ENCODE measurements around the gene BSDC1.

Gene BSDC1

DNA sequence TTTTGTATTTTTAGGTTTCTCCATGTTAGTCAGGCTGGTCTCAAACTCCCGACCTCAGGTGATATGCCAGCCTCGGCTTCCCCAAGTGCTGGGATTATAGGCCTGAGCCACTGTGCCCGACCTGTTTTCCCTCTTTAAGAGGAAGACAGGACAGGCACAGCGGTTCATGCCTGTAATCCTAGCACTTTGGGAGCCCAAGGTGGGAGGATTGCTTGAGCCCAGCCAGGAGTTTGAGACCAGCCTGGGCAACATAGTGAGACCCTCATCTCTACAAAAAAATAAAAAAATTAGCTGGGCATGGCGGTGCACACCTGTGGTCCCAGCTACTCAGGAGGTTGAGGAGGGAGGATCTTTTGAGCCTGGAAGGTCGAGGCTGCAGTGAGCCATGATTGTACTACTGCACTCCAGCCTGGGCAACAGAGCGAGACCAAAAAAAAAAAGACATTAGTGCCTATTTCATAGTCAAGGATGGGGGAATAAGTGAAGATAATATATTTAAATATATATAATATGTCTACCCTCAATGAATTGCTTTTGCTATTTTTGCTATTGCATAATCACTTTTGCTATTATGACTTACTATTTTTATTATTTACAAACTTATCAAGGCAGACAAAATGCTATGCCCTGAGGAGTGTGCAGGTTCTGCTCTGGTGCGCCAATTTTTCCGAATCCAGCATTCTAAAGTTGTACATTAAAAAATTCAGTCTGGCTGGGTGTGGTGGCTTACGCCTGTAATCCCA is 75.9 kb downstream of the BSDC1 start:
- DNase-seq (ENCODE audit: insufficient read length, low spot score) = no peak
- no peak for FAIRE-seq

DNA sequence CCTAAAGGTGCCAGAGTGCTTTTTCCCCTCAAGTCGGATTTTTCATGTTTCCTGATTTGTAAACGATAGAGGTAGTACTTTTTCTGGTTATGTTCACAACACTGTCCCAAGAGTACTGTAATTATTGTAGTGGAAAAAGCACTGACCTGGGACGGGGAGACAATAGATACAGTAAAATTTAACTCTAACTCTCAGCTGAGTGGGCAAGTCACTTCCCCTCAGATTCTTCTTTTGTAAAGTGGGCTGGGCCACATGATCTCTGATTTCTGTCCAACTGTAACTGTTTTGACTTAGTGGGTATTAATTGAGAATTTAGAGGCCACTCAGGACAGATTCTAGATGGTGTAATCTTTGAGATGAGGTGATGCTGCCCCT is 77.4 kb downstream of the BSDC1 start:
- FAIRE-seq (no peak), DNase-seq (ENCODE audit: insufficient read length, low spot score) (no peak)
- TF ChIP-seq, protein P1, sequence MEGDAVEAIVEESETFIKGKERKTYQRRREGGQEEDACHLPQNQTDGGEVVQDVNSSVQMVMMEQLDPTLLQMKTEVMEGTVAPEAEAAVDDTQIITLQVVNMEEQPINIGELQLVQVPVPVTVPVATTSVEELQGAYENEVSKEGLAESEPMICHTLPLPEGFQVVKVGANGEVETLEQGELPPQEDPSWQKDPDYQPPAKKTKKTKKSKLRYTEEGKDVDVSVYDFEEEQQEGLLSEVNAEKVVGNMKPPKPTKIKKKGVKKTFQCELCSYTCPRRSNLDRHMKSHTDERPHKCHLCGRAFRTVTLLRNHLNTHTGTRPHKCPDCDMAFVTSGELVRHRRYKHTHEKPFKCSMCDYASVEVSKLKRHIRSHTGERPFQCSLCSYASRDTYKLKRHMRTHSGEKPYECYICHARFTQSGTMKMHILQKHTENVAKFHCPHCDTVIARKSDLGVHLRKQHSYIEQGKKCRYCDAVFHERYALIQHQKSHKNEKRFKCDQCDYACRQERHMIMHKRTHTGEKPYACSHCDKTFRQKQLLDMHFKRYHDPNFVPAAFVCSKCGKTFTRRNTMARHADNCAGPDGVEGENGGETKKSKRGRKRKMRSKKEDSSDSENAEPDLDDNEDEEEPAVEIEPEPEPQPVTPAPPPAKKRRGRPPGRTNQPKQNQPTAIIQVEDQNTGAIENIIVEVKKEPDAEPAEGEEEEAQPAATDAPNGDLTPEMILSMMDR (IDR thresholded peaks at IDR 0.05; ENCODE audit: insufficient read depth, missing control alignments) = no peak

More for the DNA sequence above, 75.9 kb downstream of the BSDC1 start:
- TF ChIP-seq, protein P1 (IDR thresholded peaks at IDR 0.05; ENCODE audit: insufficient read depth, missing control alignments) = no peak
